HG02870 (cell line): ENCODE data around the gene PTGFRN.

Experiments used
- ATAC-seq: cut with Tn5 transposase; IDR thresholded peaks from one replicate; pipeline ENCODE4 v1.9.1; 2021; ENCODE audit warnings: mild to moderate bottlenecking, moderate library complexity; ENCODE audit not compliant: unreplicated experiment

PTGFRN gene

GRCh38 chr1:116993286-116993685, 83.6 kb downstream of the PTGFRN start:
- ATAC-seq = no peak

DNA sequence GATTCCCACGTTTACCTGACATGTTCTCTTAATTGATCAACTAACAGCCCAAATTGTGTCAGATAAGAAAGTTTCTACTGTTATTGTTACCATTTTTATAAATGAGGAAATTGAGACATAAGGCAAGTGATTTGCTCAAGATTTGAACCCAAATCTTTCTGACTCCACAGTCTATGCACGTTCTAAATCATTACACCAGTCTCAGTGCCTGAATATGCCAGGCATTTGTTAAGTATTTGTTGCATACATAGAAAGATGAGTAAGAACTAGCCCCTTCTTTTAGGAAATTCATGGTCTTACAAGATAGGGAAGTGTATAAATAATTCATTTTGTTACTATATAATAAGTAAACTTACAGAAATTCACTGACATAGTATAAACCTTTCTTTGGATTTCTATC, 84.7 kb downstream of the PTGFRN start:
- ATAC-seq = no peak

GRCh38 chr1:116997066-116997465, 87.3 kb downstream of the PTGFRN start:
- ATAC-seq = no peak

DNA sequence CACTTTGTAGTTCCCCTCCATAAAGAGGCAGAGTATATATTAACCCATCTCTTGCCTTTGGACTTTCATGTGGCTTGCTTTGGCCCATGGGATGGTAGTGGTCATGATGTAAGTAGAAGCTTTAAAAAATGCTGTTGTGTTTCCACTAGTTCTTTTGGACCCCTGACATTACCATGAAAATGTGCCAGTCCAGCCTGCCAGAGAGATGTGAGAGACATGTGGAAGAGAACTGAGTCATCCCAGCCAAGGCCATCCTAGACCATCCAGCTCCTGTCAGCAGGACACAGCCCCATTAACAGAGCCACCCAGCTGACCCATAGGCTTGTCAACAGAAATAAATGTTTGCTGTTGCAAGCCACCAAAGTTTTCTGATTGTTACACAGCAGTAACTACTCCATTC, 87.9 kb downstream of the PTGFRN start:
- ATAC-seq = no peak

- ATAC-seq = no peak
Measured at GRCh38 chr1:116999596-116999995, 89.9 kb downstream of the PTGFRN start.

DNA sequence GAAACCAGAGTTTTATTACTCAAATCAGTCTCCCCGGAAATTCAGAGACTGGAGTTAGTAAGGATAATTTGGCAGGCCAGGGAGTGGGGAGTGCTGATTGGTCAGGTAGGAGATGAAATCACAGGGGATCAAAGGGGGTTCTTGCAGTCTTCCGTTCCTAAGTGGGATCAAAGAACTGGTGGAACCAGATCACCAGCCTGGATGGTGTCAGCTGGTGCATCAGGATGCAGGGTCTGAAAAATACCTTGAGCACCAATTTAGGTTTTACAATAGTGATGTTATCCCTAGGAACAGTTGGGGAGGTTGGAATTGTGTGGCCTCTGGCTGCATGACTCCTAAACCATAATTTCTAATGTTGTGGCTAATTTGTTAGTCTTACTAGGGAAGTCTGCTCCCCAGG, 90.4 kb downstream of the PTGFRN start:
- no peak for ATAC-seq

DNA sequence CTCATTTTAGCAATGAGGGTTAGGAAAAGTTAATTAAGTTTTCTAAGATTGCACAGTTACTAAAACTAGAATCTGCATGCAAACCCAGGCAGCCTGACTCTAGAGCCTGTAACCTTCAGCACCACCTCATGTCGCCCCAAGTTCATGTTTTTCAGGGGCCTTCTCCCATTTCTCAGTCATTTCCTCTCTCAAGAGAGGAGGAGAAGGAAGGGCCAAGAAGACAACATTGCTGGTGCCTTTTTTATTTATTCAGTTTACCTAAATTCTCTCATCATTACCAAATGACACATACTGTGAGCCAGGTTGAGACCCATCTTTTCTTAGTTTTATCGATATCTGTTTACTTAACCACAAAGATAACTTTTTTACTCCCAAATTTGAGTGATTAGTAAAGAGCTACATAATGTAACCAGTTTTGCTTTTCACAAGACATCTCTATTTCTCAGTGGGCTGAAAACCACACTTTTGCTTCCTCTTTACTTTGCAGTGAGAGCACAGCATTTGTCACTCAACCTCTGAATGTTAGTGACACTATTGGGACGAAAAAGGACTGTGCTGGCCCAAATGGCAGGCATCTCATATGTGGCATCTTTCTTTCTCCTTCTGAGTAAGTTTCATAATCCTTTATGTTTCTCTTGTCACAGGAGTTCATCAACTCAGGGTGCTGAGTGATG, 91.7 kb downstream of the PTGFRN start, which contains the start of gene CD101:
Gene CD101 (plus strand): TSS at position 507 of the 674 bp plus-strand sequence. CDS start 58 bp downstream, at position 565.
- ATAC-seq = peak; percentile 97

DNA sequence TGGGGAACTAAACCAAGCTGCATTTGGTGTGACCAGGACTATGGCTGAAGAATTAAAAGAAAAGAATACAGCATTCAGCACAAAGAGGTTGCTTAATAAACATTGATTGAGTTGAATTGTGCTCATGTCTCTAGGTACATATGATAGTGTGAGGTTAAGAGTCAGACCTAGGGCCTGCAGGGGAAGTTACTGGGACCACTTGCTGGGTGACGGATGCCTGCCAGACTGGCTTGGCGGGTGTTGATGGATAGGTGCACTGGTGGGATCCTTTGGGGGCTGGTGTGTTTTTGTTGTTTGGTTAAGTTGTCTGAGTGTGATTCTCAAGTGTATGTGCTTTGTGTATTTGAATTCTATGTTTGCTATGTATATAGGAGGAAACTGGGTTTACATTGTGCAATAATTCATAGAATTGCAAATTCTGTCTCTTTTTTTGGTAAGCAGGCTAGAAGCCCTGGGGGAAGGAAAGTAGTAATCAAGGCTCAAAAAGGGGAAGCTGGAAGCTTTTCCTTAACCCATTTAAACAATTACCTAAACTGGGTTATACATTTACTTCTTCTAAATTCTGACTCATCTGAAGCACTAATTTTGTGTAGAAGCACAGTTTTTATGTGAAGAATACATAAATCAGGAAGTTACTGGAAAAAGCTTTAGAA, 93.6 kb downstream of the PTGFRN start:
- no peak for ATAC-seq

DNA sequence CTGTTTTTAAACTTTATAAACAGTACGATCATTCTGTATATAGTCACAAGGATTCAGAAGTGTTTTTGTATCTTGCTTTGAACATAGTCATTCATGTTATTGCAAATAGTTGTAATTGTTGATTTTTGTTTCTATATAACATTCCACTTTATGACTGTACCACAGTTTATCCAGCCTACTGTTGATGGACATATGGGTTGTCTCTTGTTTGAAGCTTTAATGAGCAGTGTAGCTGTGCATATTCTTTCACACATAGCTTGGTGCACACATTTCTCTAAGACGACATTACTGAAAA, 98.0 kb downstream of the PTGFRN start:
- ATAC-seq = no peak

DNA sequence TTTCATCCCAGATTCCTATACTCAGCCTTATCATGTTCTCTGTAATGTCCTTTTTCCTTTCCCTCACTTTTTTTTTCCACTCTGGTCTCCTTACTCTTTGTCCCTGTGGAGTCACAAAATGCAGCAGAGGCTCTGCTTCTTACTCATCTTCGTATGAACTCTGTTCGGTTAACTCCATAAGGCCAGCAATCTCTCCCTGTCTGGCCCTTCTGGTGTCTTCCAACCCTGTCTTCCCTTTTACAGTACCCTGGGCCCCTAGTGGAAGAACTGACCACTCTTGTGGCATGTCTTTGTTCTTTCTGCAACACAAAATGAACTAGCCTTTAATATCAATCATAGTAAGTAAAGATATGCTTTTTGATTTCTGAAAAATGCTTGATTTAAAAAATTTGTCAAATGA, 98.9 kb downstream of the PTGFRN start:
- ATAC-seq = no peak

DNA sequence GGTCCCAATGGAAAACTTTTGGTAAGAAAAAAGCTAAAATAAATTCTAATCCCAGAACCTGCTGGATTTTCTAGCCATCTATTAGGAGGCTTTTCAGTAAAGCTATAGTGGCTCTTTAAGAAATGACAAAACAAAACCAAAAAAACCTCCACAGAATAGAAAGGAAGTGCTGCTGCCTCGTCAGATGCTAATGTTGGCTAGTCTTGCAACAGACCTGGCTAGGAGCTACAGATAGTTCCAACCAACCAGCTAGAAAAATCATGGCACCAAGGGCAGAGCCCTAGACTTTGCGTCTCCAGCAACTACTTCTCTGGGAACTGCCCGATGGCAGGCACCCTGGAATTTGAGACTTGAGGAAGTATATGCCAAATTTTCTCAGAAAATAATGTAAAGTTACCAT, 99.4 kb downstream of the PTGFRN start:
- ATAC-seq = no peak

DNA sequence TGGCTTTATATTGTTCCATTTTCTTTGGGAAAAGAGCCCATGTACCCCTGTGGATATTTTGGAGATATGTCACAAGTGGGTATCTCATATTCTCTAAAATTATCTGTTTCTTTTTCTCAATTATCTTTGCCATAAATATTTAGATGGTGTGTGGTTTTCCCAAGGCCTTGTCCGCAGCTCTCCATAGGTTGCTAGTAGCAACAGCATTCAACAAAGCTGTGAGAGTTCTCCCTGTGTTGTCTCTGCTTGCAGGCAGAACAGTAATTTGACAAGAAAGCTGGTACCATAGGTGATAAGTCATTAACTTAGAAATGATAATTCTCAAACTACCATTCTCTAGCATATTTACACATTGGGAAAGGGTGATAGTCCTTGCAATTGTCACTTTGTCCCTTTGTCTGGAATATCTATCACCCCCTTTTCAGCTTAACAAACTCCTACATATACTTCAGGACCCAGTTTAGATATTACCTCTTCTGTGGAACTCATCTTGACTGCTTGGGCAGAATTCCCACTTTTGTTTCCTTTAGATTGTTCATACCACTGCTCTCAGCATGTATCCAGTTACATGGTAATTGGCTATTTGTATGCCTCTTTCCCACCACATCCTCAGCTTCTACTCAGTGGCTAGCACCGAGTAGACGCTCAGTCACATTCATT, 100.7 kb downstream of the PTGFRN start:
- no peak for ATAC-seq

GRCh38 chr1:117011334-117011733, 101.6 kb downstream of the PTGFRN start:
- no peak for ATAC-seq

DNA sequence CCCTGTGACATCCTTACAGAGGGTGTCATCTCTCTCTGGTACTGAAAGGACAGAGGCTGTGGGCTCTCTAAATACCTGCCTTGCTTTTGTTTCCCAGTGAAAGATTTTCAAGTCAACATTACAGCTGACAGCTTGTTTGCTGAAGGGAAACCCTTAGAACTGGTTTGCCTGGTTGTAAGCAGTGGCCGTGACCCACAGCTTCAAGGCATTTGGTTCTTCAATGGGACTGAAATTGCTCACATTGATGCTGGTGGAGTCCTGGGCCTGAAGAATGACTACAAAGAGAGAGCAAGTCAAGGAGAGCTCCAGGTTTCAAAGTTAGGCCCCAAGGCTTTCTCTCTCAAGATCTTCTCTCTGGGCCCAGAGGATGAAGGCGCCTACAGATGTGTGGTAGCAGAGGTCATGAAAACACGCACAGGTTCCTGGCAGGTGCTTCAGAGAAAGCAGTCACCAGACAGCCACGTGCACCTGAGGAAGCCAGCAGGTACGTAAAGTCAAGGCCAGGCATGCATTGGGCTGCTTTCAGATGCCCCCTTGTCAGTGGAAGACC, 103.7 kb downstream of the PTGFRN start:
- no peak for ATAC-seq

GRCh38 chr1:117014209-117014608, 104.5 kb downstream of the PTGFRN start:
- no peak for ATAC-seq

DNA sequence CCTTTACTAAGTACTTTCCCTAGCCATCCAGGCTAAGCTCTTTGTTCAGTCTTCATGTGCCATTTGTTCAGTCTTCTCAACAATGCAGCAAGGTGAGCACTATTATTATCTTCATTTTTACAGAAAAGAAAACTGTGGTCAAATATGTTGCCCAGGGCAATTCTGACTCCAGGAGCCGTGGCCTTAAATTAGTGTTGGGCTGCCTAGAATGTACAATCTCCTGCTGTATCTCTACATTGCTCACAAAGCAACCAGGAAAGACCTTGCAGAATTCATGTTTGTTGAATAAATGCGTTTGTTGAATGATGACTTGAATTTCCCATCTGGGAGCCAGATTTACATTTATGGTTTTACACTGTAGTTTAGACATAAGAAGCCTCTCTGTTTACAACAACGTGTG, 106.0 kb downstream of the PTGFRN start:
- ATAC-seq = no peak

DNA sequence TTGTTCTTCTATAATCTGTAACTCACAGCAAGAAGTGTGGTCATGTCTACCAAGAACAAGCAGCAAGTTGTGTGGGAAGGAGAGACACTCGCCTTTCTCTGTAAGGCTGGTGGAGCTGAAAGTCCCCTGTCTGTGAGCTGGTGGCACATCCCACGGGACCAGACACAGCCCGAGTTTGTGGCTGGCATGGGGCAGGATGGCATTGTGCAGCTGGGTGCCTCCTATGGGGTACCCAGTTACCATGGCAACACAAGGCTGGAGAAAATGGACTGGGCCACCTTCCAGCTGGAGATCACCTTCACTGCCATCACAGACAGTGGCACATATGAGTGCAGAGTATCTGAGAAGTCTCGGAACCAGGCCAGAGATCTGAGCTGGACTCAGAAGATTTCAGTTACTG, 107.3 kb downstream of the PTGFRN start:
- ATAC-seq = no peak

GRCh38 chr1:117017648-117018047, 107.9 kb downstream of the PTGFRN start:
- ATAC-seq = peak; percentile 72

- ATAC-seq = no peak
Measured at GRCh38 chr1:117020526-117021156, 110.9 kb downstream of the PTGFRN start.

DNA sequence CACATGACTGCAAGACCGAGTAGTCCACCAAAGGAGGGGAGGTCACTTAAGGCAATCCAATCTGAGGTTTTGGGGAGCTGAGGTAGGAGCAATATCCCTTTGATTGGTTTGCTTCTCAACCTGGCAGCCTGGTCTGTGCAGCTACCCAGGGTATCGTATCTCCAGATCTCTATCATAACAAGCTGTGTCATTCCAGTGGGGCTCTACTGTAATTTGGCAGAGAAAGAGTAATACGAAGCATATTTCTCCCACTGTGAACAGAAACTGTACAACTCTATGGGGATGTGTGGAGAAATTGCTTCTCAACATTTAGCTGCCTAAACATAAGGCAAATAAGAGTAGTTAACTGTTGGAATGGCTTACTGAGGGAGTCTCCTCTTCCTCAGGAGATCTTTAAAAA, 112.4 kb downstream of the PTGFRN start:
- ATAC-seq = no peak

GRCh38 chr1:117025568-117025967, 115.9 kb downstream of the PTGFRN start:
- no peak for ATAC-seq

GRCh38 chr1:117026361-117026760, 116.6 kb downstream of the PTGFRN start:
- ATAC-seq = no peak
